ENCODE data around the gene TBC1D22A.

TBC1D22A gene

DNA sequence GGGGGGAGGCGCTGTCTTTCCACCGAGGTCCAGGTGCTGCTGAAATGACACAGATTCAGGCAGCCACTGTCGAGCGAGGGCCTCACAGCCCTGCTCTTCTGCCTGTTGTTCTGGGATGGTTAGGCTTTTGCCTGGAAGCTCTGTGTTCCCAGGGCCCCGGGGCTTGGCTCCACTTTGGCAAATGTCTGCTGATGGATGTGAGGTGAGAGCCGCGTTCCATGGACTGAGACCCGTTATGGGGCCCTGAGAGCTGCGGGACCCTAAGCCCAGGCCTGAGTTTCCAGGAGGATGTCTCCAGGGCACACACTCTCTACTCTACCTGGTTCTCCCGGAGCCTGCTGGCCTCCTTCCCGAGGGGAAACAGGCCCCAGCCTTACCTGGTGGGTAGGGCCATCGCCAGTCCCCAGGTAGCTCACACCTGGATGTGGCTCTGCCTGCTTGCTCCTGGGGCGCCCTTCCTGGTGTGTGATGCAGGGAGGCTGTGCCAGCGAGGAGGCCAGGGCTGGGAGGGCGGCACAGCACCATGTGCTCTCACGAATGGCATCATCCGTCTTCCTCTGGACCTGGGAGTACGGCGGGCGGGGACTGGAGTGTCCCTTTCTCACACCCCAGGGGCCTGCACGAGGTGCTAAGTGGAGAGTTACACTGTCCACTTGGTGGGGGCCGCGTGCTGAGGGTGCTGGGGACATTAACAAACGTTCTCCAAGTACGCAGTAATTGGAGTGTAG is 435.5 kb downstream of the TBC1D22A start:
- DNase-seq, result no peak

DNA sequence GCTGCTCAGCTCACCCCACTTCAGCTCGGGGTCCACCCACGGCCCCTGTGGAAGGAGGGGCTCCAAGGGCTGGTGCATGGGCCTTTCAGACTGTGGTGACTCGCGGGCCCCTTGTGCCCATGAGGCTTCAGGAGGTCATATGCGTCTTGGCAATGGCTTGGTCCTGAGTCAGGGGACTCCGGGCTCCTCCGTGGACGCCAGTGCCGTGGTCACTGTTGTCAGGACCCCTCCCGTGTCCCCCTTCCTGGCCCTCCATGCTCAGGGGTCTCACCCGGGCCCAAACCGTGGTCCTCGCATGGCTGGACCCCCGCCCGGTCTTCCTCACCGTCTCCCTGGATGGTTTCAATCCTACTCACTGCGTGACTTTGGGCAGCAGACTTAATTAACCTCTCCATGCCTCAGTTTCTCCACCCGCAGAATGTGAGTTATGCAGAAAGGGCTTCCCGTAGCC is 436.4 kb downstream of the TBC1D22A start:
- DNase-seq, result no peak

DNA sequence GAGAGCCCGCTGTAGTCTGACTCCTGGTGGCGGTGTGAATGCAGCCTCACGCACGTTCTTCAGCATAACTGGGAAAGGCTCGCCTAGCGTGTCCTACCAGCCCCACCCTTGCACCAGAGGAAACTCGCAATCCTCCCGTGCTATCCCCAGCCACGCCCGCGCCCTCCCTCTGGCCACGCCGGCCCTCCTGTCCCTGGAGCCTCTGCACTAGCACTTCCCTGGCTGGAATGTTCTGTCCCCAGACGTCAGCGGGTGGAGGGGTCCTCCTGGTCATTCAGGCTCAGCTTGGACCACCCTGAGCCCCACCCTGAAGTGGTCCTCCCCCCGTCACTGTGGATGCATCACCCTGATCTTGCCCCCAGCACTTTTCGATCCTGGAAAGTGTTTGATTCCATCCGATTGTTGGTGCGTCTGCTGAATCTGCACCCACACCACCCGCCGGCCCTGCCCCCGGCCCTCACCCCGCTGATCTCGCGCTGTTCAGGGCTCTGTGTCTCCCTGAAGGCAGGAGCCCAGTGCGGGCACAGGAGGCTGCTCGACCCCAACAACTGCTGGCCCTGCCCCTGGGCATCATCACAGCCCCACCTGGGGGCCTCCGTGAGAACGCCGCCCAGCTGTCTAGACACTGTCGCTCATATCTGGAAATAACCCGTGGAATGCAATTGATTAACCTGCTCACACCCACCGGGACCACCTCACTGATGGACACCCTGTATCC is 437.0 kb downstream of the TBC1D22A start:
- DNase-seq, result no peak

DNA sequence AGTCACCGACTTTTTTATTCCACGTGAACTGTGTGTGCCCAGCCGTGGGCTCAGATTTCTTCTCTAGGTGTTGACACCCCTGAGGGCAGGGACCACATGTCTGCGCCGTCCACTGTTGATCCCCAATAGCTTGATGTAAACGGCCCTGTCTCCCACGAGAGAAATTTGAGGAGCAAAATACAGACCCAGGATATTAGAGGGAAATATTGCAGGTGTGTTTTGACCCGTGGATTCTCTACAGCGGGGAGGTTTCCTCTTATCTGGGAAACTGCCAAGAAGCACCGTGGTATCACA is 437.5 kb downstream of the TBC1D22A start:
- no peak for DNase-seq

DNA sequence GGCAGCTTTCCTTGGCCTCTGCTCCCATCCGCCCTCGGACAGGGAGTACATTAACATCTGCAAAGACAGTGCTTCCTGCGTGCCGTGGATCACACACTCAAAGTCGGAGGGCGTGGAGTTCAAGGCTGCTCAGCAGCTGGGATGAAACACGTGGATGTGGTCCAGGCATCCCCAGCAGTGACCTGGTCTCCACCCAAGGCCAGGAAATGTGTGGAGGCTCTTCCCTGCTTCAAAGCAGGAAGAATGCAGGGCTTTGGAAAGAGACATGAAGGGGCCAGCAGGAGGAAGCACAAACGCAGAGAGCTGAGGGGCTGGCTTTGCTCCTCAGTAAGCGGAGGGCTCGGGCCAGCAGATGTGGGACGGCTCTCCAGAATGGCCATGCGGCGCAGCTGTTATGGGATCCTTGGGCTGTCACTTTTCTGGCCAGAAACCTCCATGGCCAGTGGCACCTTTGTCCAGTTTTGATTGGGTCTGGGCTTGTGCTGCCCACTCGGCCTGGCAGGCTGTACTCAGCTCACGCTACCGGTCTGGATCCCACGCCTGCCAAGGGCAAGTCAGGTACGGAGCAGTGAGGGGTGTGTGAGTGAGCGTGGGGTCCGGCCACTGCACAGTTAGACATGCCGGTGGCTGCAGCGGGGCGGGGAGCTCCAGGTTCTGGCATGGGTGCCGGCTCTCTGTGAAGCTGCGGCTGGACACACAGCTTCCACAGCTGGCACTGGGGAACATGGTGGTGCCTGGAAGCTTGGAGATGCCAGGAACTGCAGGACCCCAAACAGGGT is 438.0 kb downstream of the TBC1D22A start:
- DNase-seq, result no peak

DNA sequence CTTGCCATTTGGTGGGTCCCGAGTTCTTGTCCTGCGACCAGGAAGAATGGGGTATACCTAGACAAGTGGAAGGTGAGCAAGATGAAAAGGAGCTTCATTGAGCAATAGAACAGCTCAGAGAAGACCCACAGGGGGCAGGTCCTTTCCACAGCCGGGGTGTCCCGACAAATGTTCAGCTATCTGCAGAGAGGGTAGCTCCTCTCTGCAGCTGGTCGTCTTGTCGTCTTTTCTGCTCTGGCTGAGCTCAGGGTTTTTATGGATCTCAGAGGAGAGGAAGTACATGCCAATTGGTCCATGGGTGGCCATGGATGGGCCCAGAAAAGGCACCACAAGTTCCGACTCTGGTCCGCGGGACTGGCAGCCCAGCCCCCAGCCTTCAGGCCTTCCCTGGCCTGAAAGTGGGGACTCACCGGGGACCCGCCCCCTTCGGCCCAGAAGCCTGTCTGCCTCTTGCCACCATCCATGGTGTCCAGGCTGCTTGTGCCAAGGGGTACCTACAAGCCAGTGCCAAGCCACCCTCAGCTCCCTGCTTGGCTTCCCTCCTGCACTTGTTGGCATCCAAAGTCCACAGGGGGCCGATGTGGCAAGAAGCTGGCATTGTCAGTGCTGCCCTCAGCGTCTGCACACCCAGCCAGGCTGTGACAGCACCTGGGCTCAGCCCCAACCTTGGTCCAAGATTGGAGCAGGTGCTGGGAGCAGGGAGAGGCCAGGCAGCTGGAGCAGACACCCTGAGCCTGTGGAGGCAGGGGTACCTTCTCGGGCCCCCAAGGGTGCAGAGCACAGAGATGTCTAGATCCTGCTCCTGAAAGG is 438.9 kb downstream of the TBC1D22A start:
- no peak for DNase-seq

DNA sequence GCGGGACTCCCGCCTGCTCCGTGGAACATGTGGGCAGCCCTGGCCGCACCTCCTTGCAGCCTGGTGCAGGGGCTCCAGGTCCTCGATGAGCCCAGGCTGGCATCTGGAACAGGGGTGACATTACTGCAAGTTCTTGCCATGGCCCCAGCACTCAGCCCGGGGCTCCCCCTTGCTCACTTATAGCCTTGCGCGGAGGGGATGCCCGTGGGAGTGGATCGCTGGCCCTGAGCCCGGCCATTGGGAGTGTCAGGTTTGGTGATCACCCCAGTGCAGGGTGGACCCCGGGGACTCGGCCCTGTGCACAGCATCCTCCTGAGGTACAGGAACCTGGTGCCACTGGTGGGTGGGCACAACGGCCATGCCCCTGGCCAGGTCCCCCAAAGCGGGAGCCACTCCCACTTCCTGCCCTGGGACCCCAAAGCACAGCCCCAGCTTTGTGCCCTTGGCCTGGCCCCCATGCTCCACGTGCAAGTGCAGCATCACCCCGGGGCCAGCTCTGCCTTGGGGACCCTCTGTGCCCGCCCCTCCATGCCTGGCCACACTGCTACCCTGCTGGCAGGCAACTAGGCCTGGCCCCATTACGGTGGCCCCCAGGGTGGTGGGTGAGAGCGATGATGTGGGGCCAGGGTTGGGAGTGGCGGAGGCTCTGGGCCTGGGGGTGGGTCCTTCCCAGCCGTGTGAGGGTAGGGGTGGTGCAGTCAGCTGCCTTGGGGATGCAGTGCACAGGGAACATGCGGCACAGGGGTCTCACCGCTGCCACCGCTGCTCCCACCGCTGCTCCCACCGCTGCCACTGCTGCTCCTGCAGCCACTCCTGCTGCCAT is 439.8 kb downstream of the TBC1D22A start:
- DNase-seq, result no peak

DNA sequence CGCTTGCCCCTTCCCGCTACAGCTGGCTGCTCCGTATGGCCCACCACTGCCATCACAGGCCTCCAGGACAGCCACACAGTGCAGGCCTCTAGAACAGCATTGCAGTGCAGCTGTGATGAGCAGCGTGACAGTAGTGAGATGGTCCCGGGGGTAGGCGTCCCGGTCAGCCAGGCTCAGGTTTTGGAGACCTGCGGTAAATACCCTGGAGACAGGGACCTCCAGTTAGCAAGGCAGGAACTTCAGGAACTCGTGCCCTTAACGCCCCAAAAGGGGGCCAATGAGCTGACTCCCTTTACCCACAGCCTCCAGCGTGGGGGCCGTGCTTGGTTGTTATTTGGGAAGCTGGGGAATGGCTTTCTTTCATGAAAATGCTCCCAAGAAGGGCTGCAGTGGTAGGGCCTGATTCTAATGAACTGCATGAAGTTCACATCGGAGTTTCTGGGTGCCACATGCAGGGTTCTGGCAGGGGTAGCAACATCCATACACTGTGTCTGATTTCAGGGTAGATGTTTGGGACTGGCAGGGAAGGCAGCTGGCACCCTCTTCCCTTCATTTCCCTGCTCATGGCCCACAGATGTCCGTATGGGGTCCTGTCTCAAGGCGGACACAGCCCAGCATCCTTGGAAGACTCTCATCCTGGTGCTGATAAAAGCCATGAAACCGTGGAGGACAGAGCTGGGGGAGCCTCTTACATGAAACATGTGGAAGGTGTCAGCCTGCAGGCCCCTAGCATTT is 440.5 kb downstream of the TBC1D22A start:
- no peak for DNase-seq

DNA sequence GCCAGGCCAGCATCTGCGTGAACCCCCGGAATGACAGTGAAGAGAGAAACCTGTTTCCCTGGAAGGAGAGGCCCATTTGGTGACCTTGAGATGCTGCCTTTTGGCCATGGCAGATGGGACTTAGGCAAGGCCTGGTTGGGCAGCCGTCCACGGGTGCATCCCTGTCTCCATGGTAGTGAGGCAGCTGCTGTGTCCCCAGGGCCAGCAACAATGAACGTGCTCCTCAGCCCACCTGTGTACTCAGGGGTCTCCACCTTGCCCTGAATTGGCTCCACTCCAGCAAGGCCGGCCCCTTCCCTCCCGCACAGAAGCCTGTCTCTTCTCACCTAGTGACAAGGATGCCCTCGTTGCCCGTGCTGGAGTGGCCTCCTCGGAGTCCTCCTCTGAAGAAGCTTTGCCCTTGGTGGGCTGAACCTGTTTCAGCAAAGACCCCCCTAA is 441.1 kb downstream of the TBC1D22A start:
- DNase-seq, result no peak

DNA sequence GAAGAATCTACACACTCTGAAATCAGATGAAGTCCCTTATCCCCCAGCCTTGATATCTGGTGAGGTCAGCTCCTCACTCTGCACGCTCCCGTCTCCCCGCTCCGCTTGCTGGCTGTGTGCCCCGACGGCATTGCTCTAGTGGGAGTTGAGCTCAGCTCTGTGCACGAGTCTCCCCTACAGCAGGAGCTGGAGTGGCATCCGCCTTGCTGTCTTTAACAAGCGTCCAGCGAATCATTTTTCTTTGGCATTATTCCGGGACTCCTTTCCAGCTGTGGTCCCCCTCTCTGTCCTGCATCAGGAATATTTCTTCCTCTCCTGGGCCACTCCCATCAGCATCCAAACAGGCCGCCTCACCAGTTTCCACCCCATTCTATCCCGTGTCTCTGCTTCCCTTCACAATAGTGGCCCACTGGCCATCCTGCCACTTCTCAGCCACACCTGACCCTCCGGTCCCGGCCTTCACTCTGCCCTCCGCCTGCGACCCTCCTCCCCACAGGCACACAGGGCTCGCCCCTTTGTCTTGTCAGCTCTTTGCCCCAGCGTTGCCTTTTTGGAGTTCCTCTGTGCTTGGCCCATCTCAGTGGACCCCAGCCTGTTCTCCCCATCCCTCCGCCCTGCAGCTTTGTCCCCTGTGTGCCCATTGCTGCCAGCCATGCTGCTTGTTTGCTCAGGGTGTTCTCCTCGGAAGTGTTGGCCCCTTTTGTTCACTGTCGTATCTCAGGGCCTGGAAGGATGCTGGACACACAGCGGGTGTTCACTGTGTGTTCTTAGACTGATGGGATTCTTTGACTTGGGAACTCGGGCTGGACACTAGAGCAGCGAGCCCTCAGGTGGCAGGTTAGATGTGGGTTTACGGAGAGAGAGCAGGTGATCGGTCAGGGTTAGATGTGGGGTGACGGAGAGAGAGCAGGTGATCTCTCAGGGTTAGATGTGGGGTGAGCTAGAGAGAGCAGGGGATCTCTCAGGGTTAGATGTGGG is 441.8 kb downstream of the TBC1D22A start:
- DNase-seq, result no peak

DNA sequence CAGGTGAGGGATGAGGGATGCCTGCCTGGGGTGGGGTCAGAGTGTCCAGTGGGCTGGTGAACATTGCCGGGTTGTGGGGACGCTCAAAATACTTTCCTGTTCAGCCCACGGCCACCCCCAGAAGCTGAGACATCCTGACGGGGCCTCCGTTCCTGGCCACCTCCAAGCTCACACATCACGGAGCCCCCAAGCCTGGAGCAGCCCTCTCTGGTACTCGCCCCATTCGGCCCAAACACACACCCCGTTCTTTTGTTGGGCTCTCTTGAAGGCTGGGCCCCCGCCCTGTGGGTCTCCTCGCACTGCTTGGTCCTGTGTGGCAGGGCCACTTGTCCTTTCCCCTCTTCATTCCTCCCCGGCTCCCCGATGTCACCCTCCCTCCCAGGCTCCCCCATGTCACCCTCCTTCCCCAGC is 442.6 kb downstream of the TBC1D22A start:
- DNase-seq, result no peak

DNA sequence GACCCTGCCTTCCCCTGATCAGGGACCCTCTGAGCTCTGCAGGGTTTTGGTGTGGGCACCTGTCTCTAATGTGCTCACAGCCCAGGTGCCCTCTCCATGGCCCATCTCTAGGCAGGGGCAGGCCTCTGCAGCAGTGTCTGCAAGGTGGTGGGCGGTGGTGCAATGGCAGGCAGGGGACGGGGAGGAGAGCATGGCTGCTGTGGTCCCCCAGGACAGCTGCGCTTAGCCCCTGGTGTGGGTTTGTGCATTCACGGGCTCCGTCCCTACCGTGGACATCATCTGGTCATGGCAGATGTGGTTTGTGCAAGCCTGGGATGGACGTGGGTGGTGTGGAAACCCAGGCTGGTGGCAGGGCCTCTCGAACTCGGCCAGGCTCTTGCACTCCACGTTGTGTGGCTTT is 443.1 kb downstream of the TBC1D22A start:
- no peak for DNase-seq

DNA sequence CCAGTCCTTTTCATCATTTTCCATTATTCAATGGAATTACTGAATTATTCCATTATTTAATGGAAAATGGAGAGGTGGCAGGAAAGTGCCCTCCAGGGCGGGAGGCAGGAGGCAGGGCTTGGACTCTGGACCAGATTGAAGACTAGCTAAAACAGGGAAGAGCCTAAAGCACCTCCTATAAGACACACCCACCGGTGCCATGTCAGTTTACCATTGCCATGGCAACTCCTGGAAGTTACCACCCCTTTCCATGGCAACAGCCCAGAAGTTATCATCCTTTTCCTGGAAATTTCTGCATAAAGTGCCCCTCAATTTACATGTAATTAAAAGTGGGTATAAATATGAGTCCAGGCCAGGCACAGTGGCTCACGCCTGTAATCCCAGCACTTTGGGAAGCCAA is 443.7 kb downstream of the TBC1D22A start:
- no peak for DNase-seq

DNA sequence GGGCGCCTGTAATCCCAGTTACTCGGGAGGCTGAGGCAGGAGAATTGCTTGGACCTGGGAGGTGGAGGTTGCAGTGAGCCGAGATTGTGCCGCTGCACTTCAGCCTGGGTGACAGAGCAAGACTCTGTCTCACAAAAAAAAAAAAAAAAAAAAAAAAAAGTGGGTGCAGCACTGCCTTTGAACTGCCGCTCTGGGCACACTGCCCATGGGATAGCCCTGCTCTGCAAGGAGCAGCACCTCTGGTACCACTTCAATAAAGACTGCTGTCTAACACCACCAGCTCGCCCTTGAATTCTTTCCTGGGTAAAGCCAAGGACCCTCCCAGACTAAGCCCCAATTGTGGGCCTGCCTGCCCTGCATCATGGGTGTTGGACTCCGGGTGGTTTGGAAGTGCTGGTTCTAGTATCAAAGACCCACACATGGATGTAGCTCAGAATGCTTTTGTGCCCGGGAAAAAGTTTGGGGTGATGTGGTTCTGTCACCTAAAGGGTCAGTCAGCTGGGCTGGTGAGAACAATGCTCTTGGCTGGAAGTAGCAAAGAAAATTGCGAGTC is 444.3 kb downstream of the TBC1D22A start:
- no peak for DNase-seq

DNA sequence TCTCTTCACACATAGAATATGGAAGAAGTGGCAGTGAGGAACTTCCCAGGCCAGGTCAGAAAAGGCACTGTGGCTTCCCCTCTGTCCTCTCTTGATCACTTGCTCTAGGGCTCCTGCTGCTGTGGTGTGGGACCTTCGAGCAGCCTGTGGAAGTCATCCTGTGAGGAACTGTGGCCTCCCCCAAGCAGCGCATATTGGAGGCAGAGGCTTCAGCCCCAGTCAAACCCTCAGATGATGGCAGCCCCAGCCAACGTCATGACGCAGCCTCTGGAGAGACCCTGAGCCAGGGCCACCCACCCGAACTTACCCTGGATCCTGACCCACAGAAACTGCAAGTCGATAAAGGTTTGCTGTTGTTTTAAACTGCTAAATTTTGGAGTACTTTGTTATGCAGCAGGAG is 444.9 kb downstream of the TBC1D22A start:
- no peak for DNase-seq

DNA sequence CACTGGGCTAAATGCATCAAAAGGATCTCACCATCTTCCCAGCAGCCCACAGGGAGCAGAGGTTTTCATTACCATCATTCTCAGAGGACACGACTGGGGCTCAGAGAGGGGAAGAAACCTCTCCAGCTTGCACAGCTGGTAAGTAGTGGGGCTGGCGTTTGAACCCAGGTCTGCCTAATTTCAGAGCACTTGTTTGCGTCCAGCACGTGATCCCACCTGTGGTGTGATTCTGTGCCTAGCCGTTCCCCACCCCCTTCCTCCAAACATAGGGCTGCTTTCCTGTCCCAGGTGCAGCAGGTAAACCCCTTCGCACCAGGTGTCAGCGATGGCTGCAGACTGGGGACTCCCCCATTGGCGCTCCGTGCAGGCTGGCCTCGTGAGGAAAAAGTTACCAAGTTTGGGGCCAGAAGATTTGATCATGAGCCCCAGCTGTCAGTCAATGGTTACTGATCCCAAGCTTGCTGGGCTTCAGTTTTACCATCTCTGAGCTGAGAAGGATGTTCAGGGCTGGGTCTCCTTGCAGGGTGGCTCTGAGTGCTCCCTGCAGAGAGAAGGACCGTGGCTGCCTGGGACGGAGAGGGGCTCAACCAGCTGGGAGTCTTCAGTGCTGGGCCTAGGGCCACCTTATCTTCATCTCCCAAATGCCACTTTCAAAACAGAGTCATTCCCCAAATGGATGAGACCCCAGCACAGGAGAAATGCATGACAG is 445.6 kb downstream of the TBC1D22A start:
- no peak for DNase-seq

DNA sequence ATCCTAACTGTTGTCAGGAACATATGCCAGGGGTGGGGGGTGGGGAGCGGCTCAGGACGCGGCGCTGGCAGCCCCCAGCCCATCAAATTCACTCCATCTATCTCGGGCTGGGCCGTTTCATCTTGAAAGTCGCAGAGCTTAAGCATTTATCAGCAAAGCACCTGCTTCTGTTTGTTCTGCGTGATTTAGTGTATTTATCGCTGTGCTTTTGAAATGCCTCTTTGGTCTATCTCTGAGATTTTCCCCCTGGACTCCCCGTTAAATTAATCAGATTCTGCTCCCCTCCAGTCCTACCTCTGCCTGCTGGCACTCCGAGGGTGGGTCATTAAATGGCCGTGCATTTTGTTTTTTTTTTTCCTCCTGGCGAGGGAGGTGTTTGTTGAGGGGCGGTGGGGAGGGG is 446.2 kb downstream of the TBC1D22A start:
- DNase-seq, result no peak

DNA sequence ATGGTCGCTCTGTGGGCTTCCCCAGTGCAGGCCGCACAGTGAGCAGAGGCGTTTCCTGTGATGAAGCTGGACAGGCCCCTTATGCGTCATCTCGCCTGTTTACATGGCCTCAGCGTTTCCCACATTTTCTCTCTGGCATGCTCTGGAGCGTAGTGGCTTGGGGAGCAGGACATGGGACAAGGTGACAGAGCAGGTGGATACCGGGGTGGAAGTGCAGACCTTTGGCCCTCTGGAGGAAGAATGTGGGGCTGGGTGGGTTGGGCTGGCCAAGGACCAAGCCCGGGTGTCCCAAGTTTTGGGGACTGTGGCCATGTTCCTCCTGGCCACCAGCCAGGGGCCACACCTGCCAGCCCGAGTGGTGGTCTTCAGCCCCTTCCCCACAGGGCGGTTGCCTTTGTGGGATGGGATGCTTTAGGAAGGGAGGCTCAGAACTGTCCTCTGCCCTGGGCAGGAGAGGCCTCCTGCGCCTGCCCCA is 446.6 kb downstream of the TBC1D22A start:
- no peak for DNase-seq

DNA sequence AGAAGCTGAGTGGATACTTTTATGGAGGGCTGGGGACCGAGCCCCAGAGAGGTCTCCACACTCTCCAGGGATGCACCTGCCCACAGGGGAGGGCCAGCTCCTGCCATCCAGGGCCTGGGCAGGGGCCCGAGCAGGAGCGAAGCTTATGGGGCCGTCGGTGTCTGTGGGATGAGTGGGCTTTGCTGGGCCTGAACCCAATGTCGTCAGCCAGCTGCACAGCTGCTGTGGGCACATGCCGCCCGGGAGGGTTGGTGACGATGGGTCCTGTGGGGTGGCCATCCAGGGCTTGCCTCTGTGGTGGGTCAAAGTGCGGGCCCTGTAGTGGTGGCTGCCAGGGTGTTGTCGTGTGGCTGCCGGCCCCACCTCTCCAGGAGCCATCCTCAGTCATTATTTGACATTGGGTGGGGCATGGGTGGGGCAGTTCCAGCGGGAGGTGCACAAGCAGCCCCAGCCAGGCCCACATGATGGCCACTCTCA is 447.1 kb downstream of the TBC1D22A start:
- DNase-seq, result no peak
